CD4-positive, alpha-beta T cell treated with Interferon alpha-2 for 1 hour (primary cell): ENCODE measurements around the gene GPATCH8.
A peak's percentile ranks its signal among the peaks of the same experiment; 100 is the strongest.
"Not testable (repeated sequence)": the region's sequence is repeated elsewhere in the genome, so short reads cannot be mapped to it uniquely, and the experiment has no call there.

Experiments
- DNase-seq, 2 donors: peaks; one replicate each; pipeline ENCODE4 v3.0.0-alpha.2; 2020 to 2022

GPATCH8 gene

DNA sequence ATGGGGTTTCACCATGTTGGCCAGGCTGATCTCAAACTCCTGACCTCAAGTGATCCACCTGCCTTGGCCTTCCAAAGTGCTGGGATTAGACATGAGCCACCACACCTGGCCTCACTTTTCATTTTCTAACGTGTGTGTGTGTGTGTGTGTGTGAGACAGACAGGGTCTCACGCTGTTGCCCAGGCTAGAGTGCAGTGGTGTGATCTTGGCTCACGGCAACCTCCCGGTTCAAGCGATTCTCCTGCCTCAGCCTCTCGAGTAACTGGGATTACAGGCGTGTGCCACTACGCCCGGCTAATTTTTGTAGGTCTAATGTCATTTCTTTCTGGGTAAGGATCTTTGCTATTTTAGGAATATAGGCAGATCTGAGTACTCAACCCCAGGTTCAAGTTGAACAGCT is 109.1 kb downstream of the GPATCH8 start:
- DNase-seq, result not testable (repeated sequence)

DNA sequence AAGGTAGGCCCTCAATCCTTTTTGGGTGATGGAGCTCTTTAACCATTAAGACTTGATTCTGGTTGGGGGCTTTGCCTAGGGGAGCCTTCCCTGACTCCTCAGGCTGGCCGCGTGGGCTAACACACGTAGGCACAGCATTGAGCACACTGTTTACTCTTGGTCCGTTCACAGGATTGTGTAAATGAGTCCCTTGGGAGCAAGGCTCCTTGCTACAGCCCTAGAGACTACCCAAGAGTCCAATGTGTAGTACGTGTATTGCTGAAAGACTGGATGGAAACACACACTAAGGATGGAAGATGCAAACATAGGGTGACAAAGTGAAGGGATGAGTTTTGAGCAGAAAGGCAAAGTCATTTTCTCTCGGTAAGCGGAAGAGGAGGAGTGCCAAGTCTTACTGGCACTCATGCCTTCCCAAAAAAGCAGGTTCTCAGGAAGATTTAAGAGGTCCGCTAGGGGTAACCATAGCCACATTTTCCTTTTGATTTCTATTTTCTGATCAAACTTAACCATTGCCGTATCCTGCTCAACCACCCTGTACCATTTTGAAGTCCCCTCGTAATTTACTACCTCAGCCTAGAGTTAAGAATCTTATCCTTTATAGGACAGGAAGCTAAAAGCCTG is 112.8 kb downstream of the GPATCH8 start:
- no peak for DNase-seq

DNA sequence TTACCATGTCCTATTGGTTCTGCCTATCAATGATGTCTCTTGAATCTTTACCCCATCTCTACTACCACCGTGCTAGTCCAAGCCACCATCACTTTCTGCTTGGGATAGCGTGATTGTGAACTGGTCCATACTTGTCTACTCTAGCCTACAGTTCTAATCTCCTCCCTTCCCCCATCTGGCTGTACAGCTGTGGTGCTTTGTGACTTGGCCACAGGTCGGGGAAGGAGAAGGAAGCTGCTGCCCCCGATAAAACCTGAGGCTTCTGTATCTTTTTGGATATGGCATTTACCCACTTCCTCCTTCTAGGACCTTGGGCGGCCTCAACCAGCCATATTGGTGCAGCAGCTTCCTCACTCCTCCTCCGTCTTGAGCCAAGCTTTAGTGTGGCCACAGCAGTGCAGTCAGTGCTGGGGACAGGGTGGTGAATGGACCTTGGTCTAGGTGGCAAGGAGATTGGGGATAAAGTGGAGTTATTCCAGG is 113.4 kb downstream of the GPATCH8 start:
- DNase-seq, result peak in 1 of 2 donors; percentile 18

DNA sequence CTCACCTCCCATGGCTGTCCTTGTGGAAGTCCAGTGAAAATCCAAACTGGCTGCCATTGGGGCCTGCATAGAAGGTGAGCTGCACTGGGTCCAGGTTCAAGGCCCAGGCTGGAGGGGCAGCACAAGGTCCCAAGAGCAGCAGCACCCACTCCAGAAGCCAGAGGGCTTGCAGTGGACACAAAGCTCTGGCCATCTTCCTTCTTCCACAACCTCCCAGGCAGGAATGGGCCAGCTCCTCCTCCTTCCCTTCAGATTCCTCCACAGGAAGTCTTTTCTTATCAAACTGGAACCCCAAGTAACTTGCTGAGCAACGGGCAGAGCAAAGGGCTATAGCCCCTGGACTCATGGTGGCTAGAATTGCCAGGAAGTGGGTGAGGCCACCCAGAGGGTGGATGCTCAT is 113.9 kb downstream of the GPATCH8 start, which contains the start of gene ITGA2B:
Gene ITGA2B, minus strand, starts transcription at position 369 of the 400 bp plus-strand sequence. Its CDS starts 176 bp downstream, at position 193.
- no peak for DNase-seq

DNA sequence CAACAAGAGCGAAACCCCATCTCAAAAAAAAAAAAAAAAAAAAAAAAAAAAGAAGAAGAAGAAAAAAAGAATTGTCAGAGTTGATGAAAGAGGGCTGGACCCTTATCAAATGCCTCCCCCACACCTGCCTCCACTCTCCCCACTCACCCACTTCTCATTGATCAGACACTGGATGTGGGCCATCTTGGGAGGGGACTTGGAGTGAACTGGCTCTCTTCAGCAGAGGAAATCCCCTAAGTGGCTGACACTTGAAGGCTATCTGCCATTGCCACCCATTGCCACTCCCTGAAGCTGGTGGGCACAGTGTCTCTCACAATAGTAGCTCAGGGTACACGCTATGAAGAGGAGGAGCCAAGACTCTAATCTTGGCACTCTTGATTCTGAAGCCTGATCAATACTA is 115.4 kb downstream of the GPATCH8 start:
- DNase-seq, result no peak

DNA sequence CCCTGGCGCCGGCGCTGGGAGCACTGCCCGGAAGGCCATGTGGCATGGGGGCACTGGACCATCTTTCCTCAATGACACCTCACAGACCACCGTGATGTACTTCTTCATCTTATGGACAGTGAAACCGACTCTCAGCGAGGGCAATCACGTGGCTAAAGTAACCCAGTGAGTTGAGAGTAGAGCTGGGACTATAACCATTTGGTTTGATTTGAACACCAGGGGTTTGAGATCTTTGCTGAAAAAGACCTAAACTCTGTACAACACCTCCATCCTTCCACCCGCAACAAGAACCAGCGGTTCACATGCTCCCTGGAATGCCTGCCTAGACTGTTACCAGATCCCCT is 117.1 kb downstream of the GPATCH8 start:
- DNase-seq, result no peak

DNA sequence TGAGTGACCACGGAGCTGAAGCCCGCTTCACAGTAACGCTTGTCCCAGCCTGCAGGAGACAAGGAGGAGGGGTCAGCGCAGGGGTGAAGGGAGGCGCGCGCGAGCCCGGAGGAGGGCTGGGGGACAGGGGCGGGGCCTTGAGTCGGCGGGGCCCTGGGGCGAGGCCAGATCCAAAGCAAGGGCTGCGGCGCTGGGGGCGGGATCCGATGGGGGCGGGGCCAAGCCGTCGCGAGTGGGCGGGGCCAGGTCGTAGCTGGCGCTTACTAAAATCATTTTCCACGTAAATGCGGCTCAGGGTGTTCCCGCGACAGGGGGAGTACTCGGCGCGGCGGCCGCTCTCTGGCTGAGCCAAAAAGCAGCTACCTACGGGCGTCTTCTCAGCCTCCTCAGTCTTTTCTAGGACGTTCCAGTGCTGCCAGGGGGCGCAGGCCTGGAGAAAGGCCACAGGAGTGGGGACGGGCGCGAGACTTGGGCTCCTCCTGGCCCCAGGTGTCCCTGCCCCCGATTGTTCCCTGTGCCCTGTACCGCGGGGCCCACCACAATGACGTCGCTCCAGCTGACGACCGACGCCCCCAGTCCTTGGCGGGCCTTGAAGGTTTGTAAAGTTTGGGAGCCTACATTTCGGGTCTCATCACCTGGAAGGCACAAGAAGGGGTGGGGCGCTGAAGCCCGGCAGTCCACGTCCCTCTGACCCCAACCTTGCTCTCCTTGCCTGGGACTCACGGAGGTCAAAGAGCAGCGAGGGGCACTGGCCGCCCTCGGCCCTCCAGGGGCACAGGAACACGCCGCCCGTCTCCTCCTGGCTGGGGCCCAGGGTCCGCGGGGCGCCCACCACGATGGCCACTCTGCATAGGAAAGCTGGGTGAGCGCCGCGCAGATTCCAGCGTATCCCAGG is 117.7 kb downstream of the GPATCH8 start:
- DNase-seq, result peak; percentile 83 to 89

DNA sequence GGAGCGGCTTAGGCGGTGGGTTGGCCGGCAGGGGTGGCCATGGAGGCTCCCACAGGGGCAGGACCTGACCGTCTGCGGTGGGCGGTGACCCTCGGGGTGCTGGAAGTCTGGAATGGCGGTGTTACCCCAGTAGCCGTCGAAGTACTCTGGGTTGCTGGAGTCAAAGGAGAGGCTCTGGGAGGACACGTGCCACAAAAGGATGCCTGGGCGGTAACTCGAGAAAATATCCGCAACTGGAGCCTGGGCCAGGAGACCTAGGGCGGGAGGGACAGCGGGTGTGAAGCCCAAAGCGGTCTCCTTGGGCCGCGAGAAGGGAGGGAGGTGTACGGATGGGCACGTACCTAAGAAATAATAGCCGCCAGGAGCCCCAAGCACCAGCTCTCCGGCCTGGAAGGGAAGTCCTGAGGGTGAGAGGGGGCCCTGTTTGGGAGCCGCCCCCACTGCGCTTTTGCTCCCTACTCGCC is 118.4 kb downstream of the GPATCH8 start:
- DNase-seq, result no peak

DNA sequence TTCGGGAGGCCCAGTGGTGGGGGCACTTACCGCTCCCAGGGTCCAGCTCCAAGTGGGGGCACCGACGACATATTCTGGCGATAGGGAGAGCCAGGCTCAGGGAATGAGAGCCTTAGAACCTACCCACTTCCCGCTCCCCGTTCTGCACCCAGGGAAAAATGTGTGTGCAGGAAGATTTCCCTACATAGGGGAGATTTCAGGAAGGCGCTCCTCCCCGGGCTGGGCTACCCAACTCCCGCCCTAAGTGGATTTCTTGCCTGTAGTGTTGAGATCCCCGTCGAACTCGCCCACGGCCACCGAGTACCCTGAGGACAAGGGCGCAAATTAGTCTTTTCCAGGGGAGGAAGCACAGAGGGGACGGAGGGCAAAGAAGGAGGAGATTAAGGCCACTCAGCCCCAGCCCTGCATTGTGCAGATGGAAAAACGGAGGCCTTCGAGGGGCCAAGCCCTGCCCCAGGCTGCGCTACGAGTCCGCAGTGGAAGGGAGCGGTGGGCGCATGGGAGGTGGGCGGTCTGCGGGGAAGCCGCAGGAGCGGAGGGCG is 118.9 kb downstream of the GPATCH8 start:
- no peak for DNase-seq

DNA sequence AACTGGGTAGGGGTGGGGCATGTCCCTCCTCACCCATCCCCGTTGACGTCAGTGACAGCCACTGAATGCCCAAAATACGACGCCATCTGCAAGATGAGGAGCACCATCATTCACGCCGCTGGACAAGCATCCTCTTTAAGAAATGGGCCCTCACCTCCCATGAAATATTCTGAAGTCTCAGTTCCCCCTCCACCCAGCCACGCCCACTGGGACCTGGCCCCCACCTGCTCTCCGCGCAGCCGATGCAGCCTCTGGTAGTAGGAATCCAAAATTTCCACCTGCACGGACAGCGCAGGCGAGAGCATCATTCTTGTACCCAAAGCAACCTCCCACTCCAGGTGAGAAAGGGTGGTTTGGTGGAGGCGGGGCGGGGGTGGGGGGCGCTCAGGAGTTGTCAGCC is 119.3 kb downstream of the GPATCH8 start:
- DNase-seq, result no peak

DNA sequence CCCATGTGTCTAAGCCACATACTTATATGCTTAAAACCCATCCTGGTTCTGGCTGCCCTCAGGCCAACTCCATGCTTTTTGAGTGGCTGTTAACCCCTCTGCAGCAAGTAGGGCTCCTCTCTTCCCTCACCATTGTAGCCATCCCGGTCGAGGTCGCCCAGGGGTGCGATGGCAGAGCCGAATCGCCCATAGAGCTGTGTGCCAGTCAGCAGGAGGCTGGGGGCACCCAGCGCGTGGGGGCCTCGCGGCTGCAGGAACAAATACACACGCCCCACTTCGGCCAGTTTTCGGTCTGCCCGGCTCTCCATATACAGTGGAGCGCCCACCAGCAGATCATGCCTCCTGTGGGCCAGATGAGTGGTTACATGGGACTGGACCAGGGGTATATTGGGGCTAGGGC is 119.8 kb downstream of the GPATCH8 start:
- no peak for DNase-seq

DNA sequence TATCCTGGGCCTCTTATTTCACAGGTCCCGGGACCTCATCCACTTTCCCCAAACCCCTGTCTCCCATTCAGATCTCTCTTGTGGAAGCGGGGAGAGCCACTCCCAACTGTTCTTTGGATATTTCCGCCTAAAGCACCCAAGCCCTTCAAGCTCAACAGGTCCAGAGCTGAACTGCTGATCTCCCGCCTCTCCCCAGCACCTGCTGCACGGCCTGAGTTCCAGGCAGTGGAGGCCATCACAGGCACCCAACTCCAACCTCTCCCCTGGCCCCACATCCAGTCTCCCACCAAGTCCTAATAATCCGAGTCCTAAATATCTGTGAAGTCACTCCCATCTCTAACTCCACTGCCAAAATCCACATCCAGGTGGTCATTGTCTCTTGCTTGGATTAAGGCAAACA is 120.3 kb downstream of the GPATCH8 start:
- DNase-seq, result no peak

DNA sequence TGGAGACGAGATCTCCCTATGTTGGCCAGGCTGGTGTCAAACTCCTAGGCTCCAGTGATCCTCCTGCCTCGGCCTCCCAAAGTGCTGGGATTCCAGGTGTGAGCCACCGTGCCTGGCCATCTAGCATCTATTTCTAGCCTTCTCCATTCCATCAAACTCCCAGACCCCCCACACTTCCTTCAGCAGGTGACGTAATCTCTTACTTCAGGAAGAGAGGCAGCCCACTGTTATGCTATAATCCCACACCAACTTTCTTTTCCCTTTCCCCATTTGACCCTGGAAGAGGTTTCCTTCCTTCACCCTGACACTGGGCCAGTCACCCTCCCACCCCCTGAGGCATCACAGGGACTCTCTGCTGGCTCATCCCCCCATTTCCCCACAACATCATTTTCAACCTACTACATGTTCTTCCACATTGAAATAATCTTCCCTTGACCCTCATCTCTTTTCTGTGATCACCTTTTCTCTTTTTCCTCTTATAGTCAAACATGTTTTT is 121.3 kb downstream of the GPATCH8 start:
- no peak for DNase-seq

DNA sequence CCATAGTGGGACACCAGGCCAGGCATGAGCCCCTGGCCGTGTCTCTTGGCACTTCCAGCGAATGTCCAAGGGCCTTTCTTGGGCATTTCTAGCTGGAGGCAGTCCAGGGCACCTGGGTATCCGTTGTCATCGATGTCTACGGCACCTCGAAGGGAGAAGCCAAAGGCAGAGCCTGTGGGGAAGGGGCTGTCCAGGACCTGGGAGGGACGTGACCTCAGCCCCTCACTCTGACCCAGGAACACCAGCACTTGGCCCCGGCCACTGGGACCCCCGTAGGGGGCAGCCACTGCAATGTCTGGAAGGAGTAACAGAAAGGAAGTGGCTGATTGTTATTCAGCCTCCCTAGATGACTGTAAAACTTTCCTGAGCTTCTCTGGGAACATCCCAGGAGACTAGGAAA is 122.4 kb downstream of the GPATCH8 start:
- no peak for DNase-seq

DNA sequence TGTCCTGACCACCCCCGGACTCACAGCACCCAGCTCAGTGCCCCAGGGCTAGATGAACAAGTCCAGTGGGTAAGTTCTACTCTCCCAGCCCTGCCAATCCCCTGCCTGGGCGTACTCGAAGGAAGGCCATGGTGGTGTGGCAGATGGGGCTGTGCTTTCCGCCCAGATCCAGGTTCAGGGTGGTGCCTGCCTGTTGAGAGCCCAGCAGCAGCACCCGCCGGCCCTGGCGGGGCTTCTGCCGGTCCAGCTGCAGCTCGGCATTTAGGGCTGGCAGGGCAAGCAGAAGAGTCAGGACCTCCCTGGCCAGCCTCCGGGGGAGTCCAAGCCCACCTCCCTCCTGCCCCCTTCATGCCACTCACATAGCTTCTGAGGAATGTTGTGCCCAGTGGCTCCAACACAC is 123.3 kb downstream of the GPATCH8 start:
- DNase-seq, result no peak

DNA sequence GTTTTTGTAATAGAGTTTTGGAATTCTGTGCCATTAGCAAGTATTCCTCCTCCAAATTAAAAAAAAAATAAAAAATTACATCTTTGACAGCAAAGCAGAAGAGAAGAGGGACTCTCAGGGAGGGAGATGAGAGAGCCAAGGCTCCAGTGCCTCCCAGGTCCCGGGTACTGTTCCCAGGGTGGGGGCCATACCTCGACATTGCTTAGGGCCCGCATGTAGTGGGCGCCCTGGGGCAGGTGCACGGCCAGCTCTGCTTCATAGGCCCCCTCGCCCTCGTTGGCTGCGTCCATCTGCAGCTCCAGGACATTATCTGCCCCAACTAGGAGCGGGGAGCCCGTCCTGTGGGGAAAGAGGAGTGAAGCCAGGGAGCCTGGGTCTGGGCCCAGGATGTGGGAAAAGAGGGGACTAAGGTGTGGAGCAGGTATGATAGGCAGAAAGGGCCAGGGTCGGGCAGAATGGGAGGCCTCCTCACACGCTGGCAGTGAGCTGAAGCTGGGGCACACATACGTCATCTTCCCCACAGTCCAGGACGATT is 125.0 kb downstream of the GPATCH8 start:
- no peak for DNase-seq

DNA sequence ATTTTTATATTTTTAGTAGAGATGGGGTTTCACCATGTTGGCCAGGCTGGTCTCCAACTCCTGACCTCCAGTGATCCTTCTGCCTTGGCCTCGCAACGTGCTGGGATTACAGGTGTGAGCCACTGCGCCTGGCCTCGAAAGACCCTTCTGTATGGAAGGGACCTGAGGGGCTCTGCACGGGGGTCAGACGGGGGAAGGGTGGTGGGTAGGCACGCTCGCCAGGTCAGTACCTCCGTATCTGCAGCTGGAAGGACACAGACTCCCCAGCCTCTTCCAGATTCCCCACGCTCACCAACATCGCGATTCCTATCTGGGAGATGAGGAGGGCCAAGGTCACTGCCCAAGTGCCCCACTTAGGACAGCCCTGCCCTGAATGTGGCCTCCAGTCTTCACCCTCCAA is 126.4 kb downstream of the GPATCH8 start:
- no peak for DNase-seq

DNA sequence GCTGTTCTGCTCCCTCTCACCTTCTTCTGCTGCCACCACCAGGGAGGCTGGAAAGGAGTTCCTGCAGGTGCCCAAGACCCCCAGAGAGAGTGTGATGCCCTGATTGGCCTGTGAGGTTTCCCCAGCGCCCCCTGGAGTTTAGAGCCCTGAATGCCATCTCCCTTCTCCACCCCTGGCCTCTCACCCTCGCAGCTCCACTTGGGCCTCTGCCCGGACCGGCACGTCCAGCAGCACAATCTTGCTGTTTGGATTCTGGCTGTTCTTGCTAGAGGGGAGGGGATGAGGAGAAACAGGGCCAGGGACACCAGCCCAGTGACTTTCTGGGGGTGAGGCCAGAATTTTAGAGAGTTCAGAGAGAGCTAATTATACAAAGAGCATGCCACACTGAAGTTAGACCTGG is 127.1 kb downstream of the GPATCH8 start:
- DNase-seq, result no peak

DNA sequence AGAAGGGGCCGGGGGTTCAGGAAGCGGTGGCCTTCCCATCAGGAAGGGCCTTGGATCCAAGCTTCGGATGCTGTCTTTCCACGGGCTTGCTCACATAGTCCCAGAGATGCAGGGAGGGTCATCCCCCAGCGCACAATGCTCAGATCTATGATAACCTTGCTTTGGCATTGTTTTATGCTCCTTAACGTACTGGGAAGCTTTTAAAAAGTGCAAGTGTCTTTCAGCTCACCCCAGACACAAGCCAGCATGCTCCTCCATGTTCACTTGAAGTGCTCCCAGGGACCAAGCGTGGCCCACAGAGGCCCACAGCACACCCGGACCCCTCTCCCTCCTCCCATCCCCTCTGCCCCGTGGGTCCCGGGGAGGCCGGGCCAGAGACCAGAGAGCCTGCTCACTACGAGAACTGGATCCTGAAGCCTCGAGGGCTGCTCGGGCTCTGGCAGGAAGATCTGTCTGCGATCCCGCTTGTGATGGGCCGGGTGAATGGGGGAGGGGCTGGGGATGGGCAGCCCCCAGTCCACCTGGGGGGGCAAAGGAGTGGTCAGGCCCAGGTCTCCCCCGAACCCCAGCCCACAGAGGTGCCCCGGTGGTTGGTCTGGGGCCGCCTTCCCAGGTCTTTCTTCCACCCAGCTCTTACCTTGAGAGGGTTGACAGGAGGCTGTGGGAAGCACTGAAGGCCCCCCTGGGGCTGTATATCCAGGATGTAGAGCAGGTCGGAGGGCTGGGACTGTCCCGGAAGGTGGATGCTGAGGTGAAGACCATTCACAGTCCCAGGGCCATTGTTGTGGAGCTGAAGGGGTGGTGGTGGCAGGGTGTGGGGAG is 127.8 kb downstream of the GPATCH8 start:
- DNase-seq, result no peak

DNA sequence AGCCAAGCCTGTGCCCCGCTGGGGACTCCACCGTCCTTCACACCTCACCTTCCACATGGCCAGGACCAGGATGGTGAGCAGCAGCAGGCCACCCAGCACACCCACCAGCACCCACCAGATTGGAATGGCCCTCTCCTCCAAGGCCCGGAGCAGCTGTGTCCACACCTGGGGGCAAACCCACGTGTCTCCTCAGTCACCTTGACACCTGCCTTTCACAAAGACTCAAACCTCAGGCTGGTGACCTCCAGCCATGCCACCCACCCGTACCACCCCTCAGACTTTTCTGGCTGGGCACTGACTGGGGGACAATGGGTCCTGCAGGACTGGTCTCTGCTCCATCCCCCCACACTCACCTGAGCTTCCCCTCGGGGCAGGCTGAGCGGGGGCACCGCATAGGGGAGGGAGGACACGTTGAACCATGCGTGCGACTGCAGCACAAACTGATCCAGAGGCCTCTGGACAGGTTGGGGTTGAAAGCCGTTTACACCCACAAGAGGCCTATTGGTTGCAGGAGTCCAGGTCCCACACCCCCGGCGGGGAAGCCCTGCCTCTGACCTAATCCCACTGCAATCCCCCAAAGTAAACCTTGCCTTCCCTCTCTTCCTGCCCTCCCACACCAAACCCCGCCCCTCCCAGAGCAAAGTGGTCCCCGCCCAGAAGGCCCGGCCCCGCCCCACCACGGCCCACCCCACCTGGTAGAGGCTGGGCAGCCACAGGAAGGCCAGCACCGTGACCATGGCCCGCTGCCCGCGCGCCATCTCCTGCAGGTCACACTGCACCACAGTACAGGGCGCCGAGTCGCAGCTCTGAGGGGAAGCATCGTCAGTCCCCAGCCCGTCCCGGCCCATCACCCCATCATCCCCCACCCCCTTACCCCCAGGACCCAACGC is 128.7 kb downstream of the GPATCH8 start:
- no peak for DNase-seq

DNA sequence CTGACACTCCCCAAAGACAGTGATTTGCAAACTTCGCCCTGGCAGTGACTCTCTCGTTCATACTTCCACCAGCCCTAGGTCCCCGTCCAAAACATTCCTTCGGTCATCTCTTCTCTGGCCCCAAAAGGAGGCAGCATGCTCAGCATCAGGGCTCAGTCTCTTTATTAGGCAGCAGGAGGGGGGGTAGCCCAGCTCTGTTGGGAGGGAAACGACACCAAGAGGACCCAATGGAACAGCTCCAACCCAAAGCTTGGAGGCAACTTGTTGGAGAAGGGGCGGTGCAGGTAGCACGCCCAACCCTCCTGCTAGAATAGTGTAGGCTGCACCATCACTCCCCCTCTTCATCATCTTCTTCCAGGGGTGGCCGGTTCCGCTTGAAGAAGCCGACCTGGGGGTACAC is 131.2 kb downstream of the GPATCH8 start:
- DNase-seq, result no peak
